GM21447 (cell line): Measurements from ENCODE around the gene ETNK2.

Experiments
- ATAC-seq: cut with Tn5 transposase; IDR thresholded peaks from one replicate; pipeline ENCODE4 v1.9.1; 2021; ENCODE audit not compliant: unreplicated experiment

Gene ETNK2

GRCh38 chr1:204085876-204086275, 66.0 kb downstream of the ETNK2 start:
- no peak for ATAC-seq

DNA sequence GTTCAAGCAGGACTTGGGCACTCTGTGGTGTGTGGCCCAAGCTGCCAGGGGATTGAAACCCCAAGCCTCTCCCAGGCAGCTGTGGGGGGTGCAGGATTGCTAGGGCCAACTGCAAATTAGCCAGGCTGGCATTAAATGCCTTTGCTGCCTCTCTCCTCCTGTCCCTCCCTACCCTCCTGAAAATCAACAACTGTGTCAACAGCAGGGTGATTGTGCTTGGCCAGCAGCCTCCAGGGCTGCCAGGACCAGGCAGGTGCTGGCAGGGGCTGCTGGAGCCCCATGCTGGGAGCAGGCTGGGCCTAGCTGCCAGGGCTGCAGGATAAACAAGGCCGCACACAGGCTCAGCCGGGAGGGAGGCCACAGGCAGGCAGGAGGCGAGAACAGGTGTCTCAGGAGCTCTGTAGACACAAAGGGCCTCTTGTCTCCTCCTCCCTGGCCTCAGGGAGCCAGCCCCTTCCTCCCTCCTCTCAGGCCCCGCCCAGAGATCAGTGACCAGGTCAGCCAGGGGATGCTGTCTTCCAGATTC, 67.5 kb downstream of the ETNK2 start:
- ATAC-seq, result no peak

GRCh38 chr1:204083491-204083890, 68.4 kb downstream of the ETNK2 start:
- no peak for ATAC-seq

- no peak for ATAC-seq
Observed at GRCh38 chr1:204081791-204082513, 69.9 kb downstream of the ETNK2 start.

DNA sequence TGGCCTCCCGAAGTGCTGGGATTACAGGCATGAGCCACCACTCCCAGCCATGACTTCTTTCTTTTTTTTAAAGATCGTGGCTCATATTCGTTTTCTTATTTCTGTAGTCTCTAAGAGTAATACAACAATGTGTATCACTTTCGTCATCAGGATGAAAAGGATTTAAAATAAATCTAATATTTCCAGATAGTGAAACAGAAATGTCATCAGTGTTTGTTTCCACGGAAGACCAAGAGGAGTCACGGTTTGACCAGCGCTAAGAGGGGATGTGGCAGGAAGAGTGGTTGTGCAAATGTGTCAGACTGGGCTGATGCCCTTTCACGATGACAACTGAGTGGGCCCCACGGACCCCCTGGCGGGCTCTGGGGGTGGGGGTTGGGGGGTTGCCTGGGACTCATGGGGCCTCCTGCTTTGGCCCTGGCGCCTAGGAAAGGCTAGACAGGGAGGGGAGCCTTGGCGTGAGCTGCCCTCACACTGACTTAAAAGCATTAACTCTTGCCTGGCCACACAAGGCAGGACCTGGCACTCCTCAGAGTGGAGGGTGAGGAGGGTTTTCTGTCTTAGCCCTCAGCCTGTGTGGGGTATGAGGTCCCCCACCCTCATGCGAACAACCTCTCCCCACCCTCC, 70.6 kb downstream of the ETNK2 start:
- no peak for ATAC-seq
